GM12801 (cell line): ENCODE data around the gene DUOXA2.

Source experiments
- CTCF ChIP-seq: IDR thresholded peaks from one replicate; pipeline ENCODE4 v1.5.1; 2011; ENCODE audit warnings: control low read depth; ENCODE audit not compliant: insufficient read length; ENCODE audit errors: extremely low read depth

The DUOXA2 gene

GRCh38 chr15:45121706-45122417, 7.7 kb downstream of the DUOXA2 start:
- TF ChIP-seq CTCF, result no peak

GRCh38 chr15:45122719-45123118, 8.6 kb downstream of the DUOXA2 start:
- no peak for TF ChIP-seq CTCF

GRCh38 chr15:45123397-45123796, 9.3 kb downstream of the DUOXA2 start:
- TF ChIP-seq CTCF, result no peak

- no peak for TF ChIP-seq CTCF
Measured at GRCh38 chr15:45126535-45127158, 12.5 kb downstream of the DUOXA2 start.

GRCh38 chr15:45128971-45129639, 15.0 kb downstream of the DUOXA2 start:
- no peak for TF ChIP-seq CTCF

GRCh38 chr15:45129651-45130129, 15.6 kb downstream of the DUOXA2 start, which contains the start of the genes DUOX1 and DUOXA1:
DUOX1 (plus strand) TSS chr15:45129994; CDS start chr15:45131967, 1,973 bp downstream.
DUOXA1 (minus strand) TSS chr15:45129879; CDS start chr15:45123014, 6,865 bp downstream.
- no peak for TF ChIP-seq CTCF

- TF ChIP-seq CTCF, result no peak
Measured at GRCh38 chr15:45130291-45131000, 16.3 kb downstream of the DUOXA2 start.
